GM18951 (cell line): ENCODE results near the gene DMAC2L.

Experiments
- POLR2A ChIP-seq: IDR thresholded peaks from 4 replicates; pipeline ENCODE4 v1.6.1; 2011; ENCODE audit warnings: mild to moderate bottlenecking; ENCODE audit not compliant: insufficient read length, insufficient read depth; ENCODE audit errors: extremely low read depth
- in situ Hi-C: fragments of 300-500 bp; cut with MboI; formaldehyde crosslinking; loops from one replicate; pipeline ENCODE4 v1.12.0; 2022; ENCODE audit warnings: low sequenced_read_pairs, mixed read lengths, inconsistent platforms; ENCODE audit not compliant: unreplicated experiment

Gene DMAC2L

GRCh38 chr14:50335989-50336824 lies 24.1 kb downstream of the DMAC2L start:
- in situ Hi-C loops = no loop called here
- no peak for TF ChIP-seq POLR2A

GRCh38 chr14:50338587-50338986 lies 26.5 kb downstream of the DMAC2L start:
- in situ Hi-C loops = no loop called here
- TF ChIP-seq POLR2A = no peak

DNA sequence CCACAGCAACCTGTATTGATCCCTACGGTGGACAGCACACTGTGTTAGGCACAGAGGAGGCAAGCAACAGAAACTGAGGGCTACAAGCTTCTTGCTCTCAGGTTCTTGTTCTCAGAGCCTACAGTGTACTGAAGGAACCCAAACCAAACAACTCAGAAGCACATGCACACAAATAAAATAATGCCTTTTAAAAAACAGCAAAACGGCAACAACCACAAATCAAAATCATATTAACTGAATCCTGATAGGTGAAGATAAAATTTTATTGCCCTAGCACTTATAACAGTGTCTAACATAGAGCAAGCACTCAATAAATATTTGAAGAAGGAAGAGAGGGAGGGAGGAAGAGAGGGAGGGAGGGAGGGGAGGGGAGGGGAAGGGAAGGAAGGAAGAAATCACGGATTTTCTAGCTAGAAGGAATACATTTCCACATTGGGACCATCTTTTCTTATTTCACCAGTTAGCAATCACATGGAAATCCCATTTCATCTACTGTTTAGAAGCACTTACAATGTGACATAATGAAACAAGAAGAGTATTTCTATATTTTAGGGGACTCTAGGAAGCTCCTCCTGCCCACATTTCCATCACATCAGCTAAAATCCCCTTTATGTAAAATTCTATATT lies 27.2 kb downstream of the DMAC2L start:
- TF ChIP-seq POLR2A = no peak
- in situ Hi-C loops = no loop called here

- no peak for TF ChIP-seq POLR2A
- in situ Hi-C loops = loop anchor here (10.0 kb wide), 1 partner anchor 185 kb away; no protein-coding TSS in a partner anchor
These were observed 27.9 kb downstream of the DMAC2L start for GRCh38 chr14:50340045-50340444.

GRCh38 chr14:50340963-50341362 lies 28.8 kb downstream of the DMAC2L start:
- no peak for TF ChIP-seq POLR2A
- in situ Hi-C loops = loop anchor here (10.0 kb wide), 1 partner anchor 184 kb away; no protein-coding TSS in a partner anchor

DNA sequence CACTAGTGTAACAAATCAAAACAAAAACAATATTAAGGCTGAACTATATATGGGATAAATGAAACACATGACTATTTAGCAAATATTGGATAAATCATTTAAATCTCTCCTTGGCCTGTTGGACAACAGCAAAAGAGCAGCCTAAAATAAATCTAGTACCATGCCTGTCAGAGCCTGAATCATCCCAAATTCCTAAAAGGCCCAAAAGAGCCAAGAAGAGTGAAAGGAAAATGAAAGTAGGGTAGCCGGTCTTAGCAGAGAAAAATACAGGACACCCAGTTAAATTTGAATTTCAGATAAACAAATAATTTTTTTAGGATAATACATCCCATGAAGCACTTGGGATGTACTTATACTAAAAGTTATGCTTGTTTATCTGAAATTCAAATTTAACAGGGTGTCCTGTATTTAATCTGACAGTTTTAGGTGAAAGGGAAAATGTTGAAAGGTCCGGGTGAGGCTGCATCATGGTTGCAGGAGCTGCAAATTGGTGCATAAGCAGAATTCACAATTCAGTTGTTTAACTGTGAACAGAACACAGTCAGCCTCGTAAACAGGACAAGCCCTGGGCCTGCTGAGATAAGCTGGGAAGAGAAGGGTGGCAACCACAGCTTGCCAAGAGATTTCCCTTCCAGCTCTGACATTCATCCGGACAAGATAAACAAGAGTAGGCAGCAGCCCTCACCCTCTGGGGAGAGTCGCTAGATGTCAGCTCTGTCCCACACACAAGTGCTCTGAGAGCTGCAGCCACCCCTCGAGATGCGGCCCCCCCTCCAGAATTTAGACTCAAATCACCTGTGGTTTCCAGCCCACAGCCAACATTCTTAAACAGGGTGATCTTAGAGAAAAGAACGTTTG lies 30.3 kb downstream of the DMAC2L start:
- no peak for TF ChIP-seq POLR2A
- in situ Hi-C loops = loop anchor here (10.0 kb wide), 1 partner anchor 182 kb away; no protein-coding TSS in a partner anchor

- no peak for TF ChIP-seq POLR2A
- in situ Hi-C loops = loop anchor here (10.0 kb wide), 1 partner anchor 181 kb away; no protein-coding TSS in a partner anchor
These were observed 31.3 kb downstream of the DMAC2L start for GRCh38 chr14:50343434-50343833.

DNA sequence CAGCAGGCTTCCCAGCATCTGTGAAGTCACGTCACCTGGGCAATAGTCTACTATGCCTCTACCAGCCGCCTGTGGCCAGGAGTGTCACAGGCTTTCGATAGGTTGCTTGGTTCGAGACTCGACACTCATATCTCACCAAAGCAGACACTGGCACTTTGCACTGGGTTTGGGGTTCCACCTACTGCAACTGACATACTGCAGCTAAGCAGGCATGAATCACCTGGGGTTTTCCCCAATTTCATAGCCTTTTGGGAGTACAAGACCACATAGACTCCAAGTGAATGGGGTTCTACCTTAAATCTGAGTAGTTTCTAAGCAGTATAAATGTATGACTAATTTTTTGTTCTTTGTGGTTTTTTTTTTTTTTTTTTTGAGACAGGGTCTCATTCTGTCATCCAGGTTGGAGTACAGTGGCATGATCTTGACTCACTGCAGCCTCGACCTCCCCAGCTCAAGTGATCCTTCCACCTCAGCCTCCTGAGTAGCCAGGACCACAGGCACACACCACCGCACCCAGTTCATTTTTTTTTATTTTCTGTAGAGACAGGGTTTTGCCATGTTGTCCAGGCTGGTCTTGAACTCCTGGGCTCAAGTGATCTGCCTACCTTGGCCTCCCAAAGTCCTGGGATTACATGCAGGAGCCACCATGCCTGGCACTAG lies 32.1 kb downstream of the DMAC2L start:
- no peak for TF ChIP-seq POLR2A
- in situ Hi-C loops = loop anchor here (10.0 kb wide), 1 partner anchor 181 kb away; no protein-coding TSS in a partner anchor

GRCh38 chr14:50344876-50345563 lies 32.9 kb downstream of the DMAC2L start:
- in situ Hi-C loops = loop anchor here (10.0 kb wide), 1 partner anchor 180 kb away; no protein-coding TSS in a partner anchor
- TF ChIP-seq POLR2A = no peak

GRCh38 chr14:50345846-50346422 lies 33.8 kb downstream of the DMAC2L start:
- TF ChIP-seq POLR2A = no peak
- in situ Hi-C loops = loop anchor here (10.0 kb wide), 1 partner anchor 179 kb away; no protein-coding TSS in a partner anchor

DNA sequence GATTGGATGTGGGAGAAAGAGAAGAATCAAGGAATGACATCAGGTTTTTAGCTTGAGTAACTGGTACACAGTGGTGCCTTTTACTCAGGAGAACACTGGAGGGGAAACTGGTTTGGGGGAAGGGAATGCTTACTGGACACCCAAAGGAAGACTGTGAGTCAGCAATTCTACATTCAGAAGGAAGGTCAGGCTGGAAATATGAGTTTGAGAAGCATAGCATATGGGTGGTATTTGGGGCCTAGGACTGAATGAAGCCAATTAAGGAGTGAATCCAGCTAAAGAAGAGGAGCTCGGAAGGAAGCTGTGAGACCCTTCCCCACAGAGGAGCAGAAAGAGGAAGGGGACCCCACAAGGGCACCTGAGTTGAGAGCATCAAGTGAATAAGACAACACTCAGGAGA lies 35.4 kb downstream of the DMAC2L start:
- TF ChIP-seq POLR2A = no peak
- in situ Hi-C loops = loop anchor here (10.0 kb wide), 1 partner anchor 177 kb away; no protein-coding TSS in a partner anchor
